HG02763 (cell line): ENCODE measurements around the gene SRGAP2C.
"Not testable (repeated sequence)": the region's sequence is repeated elsewhere in the genome, so short reads cannot be mapped to it uniquely, and the experiment has no call there.

Experiments used
- ATAC-seq: cut with Tn5 transposase; IDR thresholded peaks from one replicate; pipeline ENCODE4 v1.9.1; 2021; ENCODE audit warnings: mild to moderate bottlenecking, moderate library complexity; ENCODE audit not compliant: unreplicated experiment

SRGAP2C gene

GRCh38 chr1:121278202-121278601 lies 93.4 kb downstream of the SRGAP2C start:
- ATAC-seq, result not testable (repeated sequence)

- ATAC-seq, result not testable (repeated sequence)
Measured at GRCh38 chr1:121278777-121279547, 94.2 kb downstream of the SRGAP2C start.

GRCh38 chr1:121279548-121279898 lies 94.7 kb downstream of the SRGAP2C start:
- ATAC-seq, result not testable (repeated sequence)

GRCh38 chr1:121280699-121281317 lies 96.0 kb downstream of the SRGAP2C start:
- ATAC-seq, result not testable (repeated sequence)

GRCh38 chr1:121281480-121281879 lies 96.7 kb downstream of the SRGAP2C start:
- ATAC-seq, result not testable (repeated sequence)

GRCh38 chr1:121283587-121284180 lies 98.9 kb downstream of the SRGAP2C start:
- ATAC-seq, result not testable (repeated sequence)

- not testable (repeated sequence) for ATAC-seq
Measured at GRCh38 chr1:121292590-121292989, 107.8 kb downstream of the SRGAP2C start.

- ATAC-seq, result not testable (repeated sequence)
Measured at GRCh38 chr1:121293263-121294204, 108.8 kb downstream of the SRGAP2C start.

GRCh38 chr1:121294205-121294570 lies 109.4 kb downstream of the SRGAP2C start:
- not testable (repeated sequence) for ATAC-seq

- not testable (repeated sequence) for ATAC-seq
Measured at GRCh38 chr1:121296563-121296962, 111.8 kb downstream of the SRGAP2C start.

GRCh38 chr1:121298529-121298928 lies 113.8 kb downstream of the SRGAP2C start:
- ATAC-seq, result not testable (repeated sequence)

GRCh38 chr1:121299514-121300149 lies 114.9 kb downstream of the SRGAP2C start:
- ATAC-seq, result not testable (repeated sequence)

- ATAC-seq, result not testable (repeated sequence)
Measured at GRCh38 chr1:121301876-121302275, 117.1 kb downstream of the SRGAP2C start.

GRCh38 chr1:121307759-121308158 lies 123.0 kb downstream of the SRGAP2C start:
- not testable (repeated sequence) for ATAC-seq

- ATAC-seq, result not testable (repeated sequence)
Measured at GRCh38 chr1:121315509-121315908, 130.7 kb downstream of the SRGAP2C start.

- ATAC-seq, result not testable (repeated sequence)
Measured at GRCh38 chr1:121316081-121316480, 131.3 kb downstream of the SRGAP2C start.

- ATAC-seq, result not testable (repeated sequence)
Measured at GRCh38 chr1:121317491-121318468, 133.0 kb downstream of the SRGAP2C start.

GRCh38 chr1:121318687-121319086 lies 133.9 kb downstream of the SRGAP2C start:
- ATAC-seq, result not testable (repeated sequence)

GRCh38 chr1:121321660-121322059 lies 136.9 kb downstream of the SRGAP2C start:
- not testable (repeated sequence) for ATAC-seq
